ENCODE results near the gene FUOM. TPM values are rescaled to one million over a fixed set of nuclear protein-coding genes. Genes with fewer than 3 reads are reported as not detected.

FUOM gene
- total RNA-seq, 1 experiment from 2014 or later: 41.8 TPM

- Histone ChIP-seq H3K23me2 (ENCODE audit: insufficient read length, low read depth, low read length, poor library complexity, severe bottlenecking) (no peaks in the 10 kb centered on the region), H4K5ac (ENCODE audit: insufficient read length, low read depth, low read length) (no peak overlapping the region), H2BK20ac (ENCODE audit: low read depth, low read length, poor library complexity, severe bottlenecking) (no peak overlapping the region), H3K9ac (ENCODE audit: extremely low read depth, insufficient read length, low read length) (no peak overlapping the region), H3K27me3 (ENCODE audit: insufficient read depth, low read length) (peaks cover 4% of the 10 kb centered on the region; the same call in 1 of the 2 replicates), H3K23ac (ENCODE audit: insufficient read length, low read depth, low read length) (no peak overlapping the region), H2AFZ (ENCODE audit: low read length) (no peak overlapping the region), H2BK5ac (ENCODE audit: insufficient read length, low read length) (no peak overlapping the region), H3K14ac (ENCODE audit: insufficient read depth, low read length) (no peak overlapping the region), H2BK120ac (ENCODE audit: low read depth, low read length, poor library complexity, severe bottlenecking) (no peak overlapping the region), H3K4me1 (ENCODE audit: insufficient read depth, low read length) (no peaks in the 10 kb centered on the region), H4K91ac (ENCODE audit: insufficient read length, low read depth, low read length) (no peak overlapping the region), H4K8ac (replicated peaks; ENCODE audit: insufficient read length, low read depth, low read length) (no peak overlapping the region), H3K9me3 (ENCODE audit: control insufficient read depth, low read depth, low read length) (no peaks in the 10 kb centered on the region), H2AK5ac (ENCODE audit: insufficient read length, low read length) (no peak overlapping the region), H3K18ac (ENCODE audit: insufficient read length, low read depth, low read length) (no peak overlapping the region), H2BK15ac (ENCODE audit: low read depth, low read length) (no peak overlapping the region), H3T11ph (ENCODE audit: low read length) (no peak overlapping the region), H4K20me1 (ENCODE audit: control insufficient read depth, insufficient read depth, insufficient read length) (no peaks in the 10 kb centered on the region), H2BK12ac (ENCODE audit: insufficient read length, low read depth, low read length) (no peak overlapping the region), H3K79me2 (ENCODE audit: insufficient read depth, low read length) (no peaks in the 10 kb centered on the region), H3K56ac (ENCODE audit: insufficient read length, low read depth, low read length) (no peak overlapping the region), H3K79me1 (ENCODE audit: insufficient read depth, low read depth, low read length, poor library complexity, severe bottlenecking) (no peaks in the 10 kb centered on the region), H3K27ac (ENCODE audit: insufficient read length, low read depth, low read length) (no peak overlapping the region), H3K4me2 (ENCODE audit: insufficient read depth, insufficient read length, low read length) (no peak overlapping the region), H3K4ac (ENCODE audit: low read depth, low read length) (no peak overlapping the region)
- Mint-ChIP-seq H3K9me3 (peaks cover 4 to 5% of the 10 kb centered on the region in 2 experiments; a peak in 4 of 5 replicates), H3K4me1 (peaks cover 0 to 9% of the 10 kb centered on the region in 2 experiments; a peak in 1 of 4 replicates), H3K4me3 (no peak overlapping the region), H3K27ac (no peak overlapping the region), H3K27me3 (ENCODE audit: low read depth) (peaks cover 21% of the 10 kb centered on the region), H3K36me3 (ENCODE audit: insufficient read depth in 1 of 3, low read depth in 3 of 3) (peaks cover 2 to 22% (median 19%) of the 10 kb centered on the region in 3 experiments; a peak in 6 of 7 replicates)
- no peak for TF ChIP-seq CTCF (conservative IDR thresholded peaks at IDR 0.05)
- no peak for DNase-seq
- no CpG with 5 or more reads among the region's 5 CpGs for WGBS (ENCODE audit: extremely low coverage, insufficient read length, low lambda C conversion rate)
Observed at GRCh38 chr10:133315847-133316246, 42.0 kb downstream of the FUOM start.
